GM12878 (cell line): ENCODE results near the gene FOXO1. TPM values are rescaled to one million over a fixed set of nuclear protein-coding genes. Genes with fewer than 3 reads are reported as not detected.

Source experiments
- ATAC-seq: fragments of 200-7000 bp; cut with Tn5 transposase; 3 replicates; pipeline ENCODE4 v1.9.1; 2020; ENCODE audit warnings: mild to moderate bottlenecking, moderate library complexity
- Bru-seq: library from RNA; stranded (reverse); fragments of 400-500 nt; gene quantifications from one replicate; lab custom pipeline; 2021; lab: Mats Ljungman, UMichigan
- BruChase-seq, 2 experiments: library from RNA; stranded (reverse); fragments of 400-500 nt; gene quantifications; one replicate each; lab custom pipeline; 2021; lab: Mats Ljungman, UMichigan
- BruUV-seq: library from RNA; stranded (reverse); fragments of 400-500 nt; replicated peaks from 2 replicates; lab custom pipeline; 2021; lab: Mats Ljungman, UMichigan
- CTCF ChIA-PET: fragments of 300-600 bp; sonication (Branson Sonifier 250); formaldehyde crosslinking; extraction: SDS; loops from one replicate; lab custom pipeline; 2021; ENCODE audit warnings: inconsistent platforms; lab: Yijun Ruan, JAX
- POLR2A ChIA-PET: fragments of 350-600 bp; formaldehyde crosslinking; extraction: SDS; loops from one replicate; lab custom pipeline; 2021; ENCODE audit warnings: inconsistent platforms; lab: Charles Lee
- RAD21 ChIA-PET: fragments of 300-600 bp; sonication (Branson Sonifier 250); formaldehyde crosslinking; loops from one replicate; lab custom pipeline; 2023; ENCODE audit warnings: antibody characterized with exemption; ENCODE audit not compliant: unreplicated experiment; lab: Charles Lee
- SMC1A ChIA-PET: fragments of 300-600 bp; sonication (Branson Sonifier 250); formaldehyde crosslinking; loops from one replicate; lab custom pipeline; 2023; ENCODE audit not compliant: unreplicated experiment, uncharacterized antibody; lab: Charles Lee
- DNase-seq: peaks from one replicate; pipeline ENCODE4 v3.0.0-alpha.2; 2011; ENCODE audit warnings: low read depth, low spot score
- FAIRE-seq: peaks from 3 replicates; lab custom pipeline; 2011; peaks lifted over from hg19 to GRCh38; lab: Jason Lieb, UNC
- H2AFZ ChIP-seq: 2 replicates; pipeline ENCODE4 v1.6.0; 2011; ENCODE audit warnings: low read depth, low read length, control low read depth; ENCODE audit not compliant: control insufficient read depth
- H3K27ac ChIP-seq: 2 replicates; pipeline ENCODE4 v1.5.1; 2011; ENCODE audit warnings: control low read depth; ENCODE audit not compliant: control insufficient read depth, insufficient read depth
- H3K27me3 ChIP-seq, 2 experiments: replicated peaks in 1 of 2; 2 replicates each; pipeline versions ENCODE4 v1.6.0 to v1.6.1; 2011; ENCODE audit warnings: low read length in 1 of 2; ENCODE audit not compliant: control insufficient read depth in 2 of 2, insufficient read depth in 2 of 2
- H3K36me3 ChIP-seq, 2 experiments: 2 replicates each; pipeline ENCODE4 v1.5.1; 2011; ENCODE audit warnings: low read length in 1 of 2; ENCODE audit not compliant: control insufficient read depth in 2 of 2, insufficient read depth in 2 of 2
- H3K4me1 ChIP-seq: 2 replicates; pipeline ENCODE4 v1.6.1; 2011; ENCODE audit warnings: mild to moderate bottlenecking, low read length, moderate library complexity, mixed read lengths; ENCODE audit not compliant: control insufficient read depth, insufficient read depth
- H3K4me2 ChIP-seq: 2 replicates; pipeline ENCODE4 v1.6.0; 2011; ENCODE audit warnings: control low read depth; ENCODE audit not compliant: control insufficient read depth, insufficient read depth
- H3K4me3 ChIP-seq: fragments of 200-600 bp; sonication (generic); 2 replicates; pipeline ENCODE4 v1.5.1; 2016
- H3K79me2 ChIP-seq: 2 replicates; pipeline ENCODE4 v1.6.0; 2011; ENCODE audit warnings: low read length; ENCODE audit not compliant: control insufficient read depth, insufficient read depth
- H3K9ac ChIP-seq: 2 replicates; pipeline ENCODE4 v1.8.0; 2011; ENCODE audit warnings: low read length, control low read depth, mixed read lengths; ENCODE audit not compliant: control insufficient read depth, insufficient read depth
- H3K9me3 ChIP-seq: replicated peaks from 3 replicates; pipeline ENCODE4 v1.5.1; 2011; ENCODE audit warnings: mild to moderate bottlenecking, low read length; ENCODE audit not compliant: control insufficient read depth, insufficient read depth
- H4K20me1 ChIP-seq: 2 replicates; pipeline ENCODE4 v1.6.0; 2011; ENCODE audit not compliant: control insufficient read depth, insufficient read depth
- ATF7 ChIP-seq: fragments of 450-650 bp; IDR thresholded peaks from 2 replicates; pipeline ENCODE4 v1.6.1; 2016; ENCODE audit warnings: low read depth, mild to moderate bottlenecking
- CBX5 ChIP-seq: sonication (generic); IDR thresholded peaks from 2 replicates; pipeline ENCODE4 v1.6.1; 2016; ENCODE audit warnings: low read depth, moderate library complexity, mild to moderate bottlenecking, inconsistent platforms
- EZH2 ChIP-seq: IDR thresholded peaks from 2 replicates; pipeline ENCODE4 v1.6.1; 2012; ENCODE audit warnings: low read depth, mild to moderate bottlenecking, control low read depth, inconsistent platforms, low read length, borderline replicate concordance; ENCODE audit not compliant: control insufficient read depth
- HCFC1 ChIP-seq: fragments of 150-350 bp; IDR thresholded peaks from 2 replicates; pipeline ENCODE4 v1.6.1; 2014; ENCODE audit warnings: low read length
- HDAC2 ChIP-seq: fragments of 200-600 bp; sonication (generic); IDR thresholded peaks from 2 replicates; pipeline ENCODE4 v1.6.1; 2017
- MXI1 ChIP-seq: fragments of 150-350 bp; IDR thresholded peaks from 2 replicates; pipeline ENCODE4 v1.6.1; 2011; ENCODE audit warnings: low read depth, mild to moderate bottlenecking, inconsistent platforms, low read length, improper control_type of control experiment
- SIX5 ChIP-seq: IDR thresholded peaks from 2 replicates; pipeline ENCODE4 v1.6.1; 2011; ENCODE audit warnings: mild to moderate bottlenecking, low read depth, low read length, moderate library complexity; ENCODE audit not compliant: severe bottlenecking
- SREBF2 ChIP-seq: IDR thresholded peaks from 2 replicates; pipeline ENCODE4 v1.6.1; 2012; ENCODE audit warnings: mild to moderate bottlenecking, low read length
- ZNF384 ChIP-seq: IDR thresholded peaks from 2 replicates; pipeline ENCODE4 v1.6.1; 2012; ENCODE audit warnings: low read depth, mild to moderate bottlenecking, low read length, improper control_type of control experiment, borderline replicate concordance
- ZZZ3 ChIP-seq: IDR thresholded peaks from 2 replicates; pipeline ENCODE4 v1.6.1; 2011; ENCODE audit warnings: low read depth; ENCODE audit not compliant: control insufficient read depth, insufficient read length
- WGBS: methylation state at CpG from one replicate; pipeline ENCODE4 v1.1.6; 2016; ENCODE audit warnings: low lambda C conversion rate; ENCODE audit not compliant: insufficient replicate concordance, insufficient coverage; ENCODE audit errors: missing lambda C conversion rate; 5-methylcytosine and 5-hydroxymethylcytosine counted together
- in situ Hi-C: fragments of 300-500 bp; cut with MboI; formaldehyde crosslinking; loops from 9 replicates; pipeline ENCODE4 v1.14.3; 2018; ENCODE audit warnings: mixed read lengths
- intact Hi-C: fragments of 100-400 bp; cut with micrococcal nuclease; formaldehyde crosslinking; loops from one replicate; pipeline ENCODE4 v1.14.2; 2022; ENCODE audit not compliant: unreplicated experiment
- long read RNA-seq, 2 experiments: library from polyadenylated mRNA; unstranded; transcript quantifications; one replicate each; pipeline ENCODE4 v2.0.0, GENCODE V29; 2019 to 2020
- polyA minus RNA-seq, 3 experiments: library from RNA; depleted of rRNA, polyadenylated mRNA; stranded (reverse); fragments of >200 nt; gene quantifications; 2 replicates each; pipeline ENCODE4 v1.2.3, GENCODE V29; 2011
- polyA plus RNA-seq, 11 experiments: library from polyadenylated mRNA; depleted of rRNA in 4 of 11; unstranded in 6 of 11; stranded (reverse) in 5 of 11; fragments of >200 nt; fragmentation: Nextera tagmentation in 4 of 11; fragmentation: Illumina TruSeq in 1 of 11; extraction: Ambion mirVana in 4 of 11; extraction: Trizol in 1 of 11; gene quantifications; 1 replicate in 1 of 11; 2 replicates in 10 of 11; pipeline versions ENCODE4 v1.2.1 to v1.2.3, GENCODE V29; 2011 to 2016; ENCODE audit warnings: inconsistent platforms in 2 of 11, missing spikeins in 2 of 11, low read depth in 1 of 11
- total RNA-seq, 4 experiments: library from RNA; depleted of rRNA in 3 of 4; stranded (reverse); fragments of >200 nt in 3 of 4; fragmentation: Illumina TruSeq in 1 of 4; extraction: Trizol in 1 of 4; gene quantifications; 2 replicates each; pipeline versions ENCODE4 v1.2.1 to v1.2.3, GENCODE V29; 2013 to 2021
- TF ChIP-seq, protein P1 (sequence below): fragments of 450-650 bp; IDR thresholded peaks from 2 replicates; pipeline ENCODE4 v1.6.1; 2017; ENCODE audit warnings: mild to moderate bottlenecking, low read depth, inconsistent platforms; ENCODE audit not compliant: poor library complexity, severe bottlenecking
- TF ChIP-seq, protein P2 (sequence below): IDR thresholded peaks from 2 replicates; pipeline ENCODE4 v1.6.1; 2012; ENCODE audit warnings: low read depth, low read length, improper control_type of control experiment

FOXO1 gene
- total RNA-seq (2013; cell fraction: nucleolus; rRNA removed): 11.4 and 11.6 TPM in 2 replicates
- total RNA-seq (2014; rRNA removed) (0.65 and 0.96 TPM in 2 replicates), total RNA-seq (2014; rRNA removed; fragmentation: Illumina TruSeq; extraction: Trizol) (0.88 and 1.1 TPM in 2 replicates), total RNA-seq (2021) (1.6 and 2.4 TPM in 2 replicates), polyA plus RNA-seq (2011; rRNA removed) (7.0 and 8.3 TPM in 2 replicates), polyA plus RNA-seq (2014; fragmentation: Illumina TruSeq; extraction: Trizol) (1.4 and 1.6 TPM in 2 replicates), polyA plus RNA-seq (2014; fragmentation: Nextera tagmentation; extraction: Ambion mirVana) (under 1 TPM; 0.64 to 0.72 TPM), polyA plus RNA-seq (2014; rRNA removed) (0.70 TPM in 2 replicates), polyA plus RNA-seq (2016; fragmentation: Nextera tagmentation; extraction: Ambion mirVana) (under 1 TPM; 0.58 to 0.79 TPM), polyA minus RNA-seq (2011; rRNA and poly(A)+ RNA removed) (20.9 and 28.1 TPM in 2 replicates), Bru-seq, nascent RNA (percentile 85 among the genes with signal in this experiment), BruChase-seq, experiment 1, labeled RNA remaining after a 6-hour chase (percentile 80 among the genes with signal in this experiment), BruChase-seq, experiment 2, labeled RNA remaining after a 2-hour chase (percentile 84 among the genes with signal in this experiment)
- polyA plus RNA-seq (2011; ENCODE audit: low read depth): 4.7 TPM
- polyA plus RNA-seq (2011; cell fraction: cytosol; rRNA removed): 7.5 and 8.5 TPM in 2 replicates
- polyA plus RNA-seq (2011; cell fraction: nucleus; rRNA removed): 6.3 and 8.8 TPM in 2 replicates
- 5.2 and 6.1 TPM in 2 replicates for polyA plus RNA-seq (2012)
- polyA minus RNA-seq (2011; cell fraction: cytosol; rRNA and poly(A)+ RNA removed): 11.6 and 15.6 TPM in 2 replicates
- polyA minus RNA-seq (2011; cell fraction: nucleus; rRNA and poly(A)+ RNA removed): 9.1 and 21.0 TPM in 2 replicates
- long read RNA-seq, experiment 1, full-length matches to known transcripts: 3 of 6 reads
- long read RNA-seq, experiment 1, partial matches to known transcripts: 0 of 6 reads
- long read RNA-seq, experiment 1, other reads (novel, unspliced or antisense): 3 of 6 reads
- long read RNA-seq, experiment 2, full-length matches to known transcripts: 4 of 23 reads
- long read RNA-seq, experiment 2, partial matches to known transcripts: 6 of 23 reads
- long read RNA-seq, experiment 2, other reads (novel, unspliced or antisense): 13 of 23 reads

DNA sequence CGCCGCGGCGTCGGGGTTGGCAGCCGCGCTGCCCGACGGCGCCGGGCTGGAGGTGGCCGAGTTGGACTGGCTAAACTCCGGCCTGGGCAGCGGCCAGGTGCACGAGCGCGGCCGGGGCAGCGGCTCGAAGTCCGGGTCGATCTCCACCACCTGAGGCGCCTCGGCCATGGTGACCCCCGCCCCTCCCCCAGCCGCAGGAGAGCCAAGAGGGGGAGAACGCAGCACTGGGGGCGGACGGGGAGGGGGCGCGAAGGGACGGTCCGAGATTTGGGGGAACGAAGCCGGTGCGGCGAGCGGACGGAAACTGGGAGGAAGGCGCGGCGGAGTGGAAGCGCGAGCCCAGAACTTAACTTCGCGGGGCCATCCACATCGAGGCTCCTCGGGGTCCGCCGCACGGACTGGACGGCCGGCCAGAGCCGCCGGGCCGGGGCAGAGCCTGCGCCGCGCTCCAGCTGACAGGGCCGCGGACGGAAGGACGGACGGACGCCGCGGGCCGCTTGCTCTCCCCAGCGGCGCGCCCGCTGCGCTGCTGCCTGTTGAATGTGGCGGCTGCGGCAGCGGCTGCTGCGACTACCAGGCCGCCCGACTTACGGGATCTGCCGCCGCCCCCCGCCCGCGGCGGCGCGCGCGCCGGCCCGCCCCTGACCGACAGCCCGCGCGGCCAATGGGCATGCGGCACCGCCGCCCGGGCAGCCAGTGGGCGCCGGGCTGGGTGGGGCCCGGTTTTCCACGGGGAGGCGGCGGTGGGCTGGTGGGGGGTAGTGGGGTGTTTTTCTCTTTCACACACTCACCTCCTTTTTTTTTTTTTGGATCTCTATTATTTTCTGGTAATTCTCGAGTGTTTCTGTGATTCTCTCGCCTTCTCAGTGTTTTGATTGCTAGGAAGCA is at the start of gene FOXO1:
TSS of gene FOXO1 (minus strand) at position 597 of the 888 bp plus-strand sequence. CDS start at position 168, 429 bp downstream.
- Histone ChIP-seq H4K20me1 (no peaks in the 10 kb centered on the region), H3K4me3 (peak within 1 kb of the TSS; percentile 92), H2AFZ (peak within 1 kb of the TSS; percentile 79), H3K4me1 (peaks cover 9% of the 10 kb centered on the region), H3K27me3 (no peaks in the 10 kb centered on the region), H3K36me3 (no peaks in the 10 kb centered on the region), H3K9me3 (no peaks in the 10 kb centered on the region), H3K9ac (peak within 1 kb of the TSS; percentile 80), H3K79me2 (peaks cover 35% of the 10 kb centered on the region), H3K27ac (peak within 1 kb of the TSS; percentile 89), H3K4me2 (peak within 1 kb of the TSS; percentile 91)
- no peak for FAIRE-seq
- no TSS peak for BruUV-seq
- POLR2A ChIA-PET: interaction anchor here (1.1 to 1.2 kb wide), 2 partner anchors 12 to 77 kb away, joined by 3 read pairs; no protein-coding TSS in a partner anchor
- WGBS: under 1% methylated on average over 72 of the region's 108 CpGs
- CTCF ChIA-PET: interaction anchor here (1.0 to 1.8 kb wide), 5 partner anchors 35 to 148 kb away, joined by 3 to 4 read pairs (median 3); no protein-coding TSS in a partner anchor
- DNase-seq: no peak
- ATAC-seq: peak; percentile 68
- in situ Hi-C loops (no loop called here), intact Hi-C loops (loop anchor here (5.0 kb wide), 1 partner anchor 111 kb away; no protein-coding TSS in a partner anchor)
- SMC1A ChIA-PET: interaction anchor here (1.4 kb wide), 1 partner anchor 233 kb away, joined by 5 read pairs; no protein-coding TSS in a partner anchor
- RAD21 ChIA-PET: interaction anchor here (0.9 to 1.4 kb wide), 3 partner anchors 12 to 597 kb away, joined by 3 read pairs; no protein-coding TSS in a partner anchor
- TF ChIP-seq, protein P1, sequence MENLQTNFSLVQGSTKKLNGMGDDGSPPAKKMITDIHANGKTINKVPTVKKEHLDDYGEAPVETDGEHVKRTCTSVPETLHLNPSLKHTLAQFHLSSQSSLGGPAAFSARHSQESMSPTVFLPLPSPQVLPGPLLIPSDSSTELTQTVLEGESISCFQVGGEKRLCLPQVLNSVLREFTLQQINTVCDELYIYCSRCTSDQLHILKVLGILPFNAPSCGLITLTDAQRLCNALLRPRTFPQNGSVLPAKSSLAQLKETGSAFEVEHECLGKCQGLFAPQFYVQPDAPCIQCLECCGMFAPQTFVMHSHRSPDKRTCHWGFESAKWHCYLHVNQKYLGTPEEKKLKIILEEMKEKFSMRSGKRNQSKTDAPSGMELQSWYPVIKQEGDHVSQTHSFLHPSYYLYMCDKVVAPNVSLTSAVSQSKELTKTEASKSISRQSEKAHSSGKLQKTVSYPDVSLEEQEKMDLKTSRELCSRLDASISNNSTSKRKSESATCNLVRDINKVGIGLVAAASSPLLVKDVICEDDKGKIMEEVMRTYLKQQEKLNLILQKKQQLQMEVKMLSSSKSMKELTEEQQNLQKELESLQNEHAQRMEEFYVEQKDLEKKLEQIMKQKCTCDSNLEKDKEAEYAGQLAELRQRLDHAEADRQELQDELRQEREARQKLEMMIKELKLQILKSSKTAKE: no peak
- TF ChIP-seq ATF7 (no peak), HCFC1 (no peak), HDAC2 (no peak), SIX5 (no peak), ZZZ3 (no peak), ZNF384 (no peak), SREBF2 (no peak), MXI1 (no peak), CBX5 (no peak), EZH2 (no peak)
- TF ChIP-seq, protein P2, sequence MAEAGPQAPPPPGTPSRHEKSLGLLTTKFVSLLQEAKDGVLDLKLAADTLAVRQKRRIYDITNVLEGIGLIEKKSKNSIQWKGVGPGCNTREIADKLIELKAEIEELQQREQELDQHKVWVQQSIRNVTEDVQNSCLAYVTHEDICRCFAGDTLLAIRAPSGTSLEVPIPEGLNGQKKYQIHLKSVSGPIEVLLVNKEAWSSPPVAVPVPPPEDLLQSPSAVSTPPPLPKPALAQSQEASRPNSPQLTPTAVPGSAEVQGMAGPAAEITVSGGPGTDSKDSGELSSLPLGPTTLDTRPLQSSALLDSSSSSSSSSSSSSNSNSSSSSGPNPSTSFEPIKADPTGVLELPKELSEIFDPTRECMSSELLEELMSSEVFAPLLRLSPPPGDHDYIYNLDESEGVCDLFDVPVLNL: no peak
